HG03565 (cell line): ENCODE measurements around the gene COL4A1.

Experiments used
- ATAC-seq: cut with Tn5 transposase; IDR thresholded peaks from one replicate; pipeline ENCODE4 v1.9.1; 2021; ENCODE audit warnings: mild to moderate bottlenecking, moderate library complexity; ENCODE audit not compliant: unreplicated experiment

COL4A1 gene

DNA sequence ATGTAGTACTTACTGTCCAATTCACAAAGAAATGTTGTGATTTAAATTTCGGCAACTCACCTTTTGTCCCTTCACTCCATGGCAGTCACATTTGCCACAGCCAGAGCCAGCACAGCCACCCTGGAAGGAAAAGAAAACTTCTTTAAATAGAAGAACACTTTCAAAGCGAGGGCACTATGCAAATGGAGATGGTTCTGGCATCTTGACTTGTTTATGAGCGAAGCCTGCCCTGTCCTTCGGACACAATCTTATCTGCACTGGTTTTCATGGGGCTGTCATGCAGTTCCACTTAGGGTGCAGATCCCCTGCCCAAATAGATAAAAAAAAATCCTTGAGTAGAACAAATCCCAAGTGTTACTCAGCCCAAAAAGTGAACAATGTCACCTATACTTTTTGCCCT is 64.3 kb downstream of the COL4A1 start:
- no peak for ATAC-seq

- ATAC-seq: no peak
Measured at GRCh38 chr13:110240943-110241342, 66.0 kb downstream of the COL4A1 start.

DNA sequence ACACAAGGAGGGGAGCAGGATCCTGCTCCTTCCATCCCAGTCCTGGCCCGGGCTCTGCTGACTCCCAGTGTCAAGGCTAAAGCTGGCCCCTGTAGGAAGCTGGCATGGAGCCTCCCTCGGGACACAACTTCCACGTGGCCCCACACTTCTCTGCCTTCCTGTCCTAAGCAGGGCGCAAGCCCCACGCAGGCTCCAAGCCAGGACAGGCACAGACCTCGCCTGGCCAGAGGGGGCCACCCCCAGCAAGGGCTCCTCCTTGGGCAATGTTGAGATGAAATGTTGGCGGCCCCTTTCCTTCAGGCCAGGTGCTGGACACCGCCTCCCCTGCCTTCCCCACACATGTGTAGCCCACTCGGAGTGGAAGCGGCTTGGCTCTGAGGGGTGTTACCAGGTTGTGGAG is 66.6 kb downstream of the COL4A1 start:
- no peak for ATAC-seq

DNA sequence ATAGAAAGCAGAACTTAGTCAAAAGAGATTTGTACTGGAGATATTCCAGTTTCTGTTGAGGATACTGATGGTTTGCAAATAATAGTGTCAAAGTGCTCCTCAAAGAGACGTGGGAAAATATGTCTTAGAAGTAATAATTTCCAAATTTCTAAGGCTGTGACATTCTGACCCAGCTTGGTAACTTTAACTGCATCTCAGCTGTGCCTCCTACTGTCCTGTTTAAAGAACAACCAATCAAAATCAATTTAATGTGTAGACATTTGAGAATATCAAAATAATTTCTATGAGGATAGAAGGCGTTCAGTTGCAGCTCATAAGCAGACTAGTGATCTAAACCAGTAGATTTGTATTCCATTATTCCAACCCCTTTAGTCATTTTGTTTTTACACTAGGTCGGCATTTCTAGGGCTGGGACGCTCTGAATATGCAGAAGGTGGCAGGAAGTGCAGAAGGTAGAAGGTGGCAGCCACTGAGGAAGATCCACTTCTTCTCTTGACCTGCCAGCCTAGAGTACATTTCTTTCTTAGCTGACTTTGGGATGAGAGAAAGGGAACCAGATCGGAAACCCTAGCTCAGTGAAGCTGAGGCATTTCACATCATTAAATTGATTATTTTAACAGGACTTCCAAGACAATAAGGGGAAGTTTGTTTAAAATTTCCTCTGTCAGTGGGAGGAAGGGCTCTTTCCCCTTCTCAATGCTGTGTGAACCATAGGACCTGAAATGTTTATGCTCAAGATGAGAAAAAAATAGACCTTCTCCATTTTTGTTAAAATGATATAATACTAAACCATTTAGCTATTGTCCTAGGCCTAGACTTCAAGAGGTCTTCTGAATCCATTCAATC is 67.5 kb downstream of the COL4A1 start:
- no peak for ATAC-seq

DNA sequence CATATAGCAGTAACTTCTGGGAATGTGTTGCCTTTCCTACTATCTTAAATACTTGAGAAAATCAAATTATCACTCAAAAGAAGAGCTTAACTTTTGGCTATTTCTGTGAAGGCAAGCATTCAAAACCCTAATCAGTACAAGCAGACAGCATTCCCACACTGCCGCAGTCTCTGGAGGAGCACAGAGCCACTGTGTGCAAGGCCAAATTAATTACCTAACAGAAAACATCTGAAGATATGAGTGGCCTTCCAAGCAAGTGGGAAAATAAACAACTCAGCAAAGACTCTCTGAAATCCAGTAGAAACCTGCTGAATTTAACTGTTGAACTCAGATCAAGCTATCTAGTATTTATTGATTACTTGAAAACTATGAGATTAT is 68.2 kb downstream of the COL4A1 start:
- no peak for ATAC-seq

- no peak for ATAC-seq
Measured at GRCh38 chr13:110237875-110238817, 68.8 kb downstream of the COL4A1 start.

GRCh38 chr13:110236831-110237261 is 70.1 kb downstream of the COL4A1 start:
- ATAC-seq: no peak

DNA sequence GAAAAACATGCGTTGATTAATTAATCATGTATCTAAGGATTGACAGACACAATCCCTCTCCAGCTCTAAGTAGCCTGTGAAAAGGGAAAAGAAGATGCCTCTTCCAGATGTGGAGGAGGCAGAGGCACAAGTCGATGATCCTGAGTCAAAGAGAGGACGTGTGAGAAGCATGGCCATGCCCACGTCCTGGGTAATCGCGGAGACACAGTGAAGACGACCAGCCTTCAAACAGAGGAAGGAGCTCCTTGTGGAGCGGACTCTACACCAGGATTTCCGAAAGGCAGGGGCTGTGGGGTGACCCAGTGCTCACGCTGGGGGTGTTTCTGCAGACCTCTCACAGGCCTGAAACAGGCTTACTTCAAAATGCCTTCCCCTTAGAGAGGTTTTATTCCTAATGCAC is 70.5 kb downstream of the COL4A1 start:
- no peak for ATAC-seq

DNA sequence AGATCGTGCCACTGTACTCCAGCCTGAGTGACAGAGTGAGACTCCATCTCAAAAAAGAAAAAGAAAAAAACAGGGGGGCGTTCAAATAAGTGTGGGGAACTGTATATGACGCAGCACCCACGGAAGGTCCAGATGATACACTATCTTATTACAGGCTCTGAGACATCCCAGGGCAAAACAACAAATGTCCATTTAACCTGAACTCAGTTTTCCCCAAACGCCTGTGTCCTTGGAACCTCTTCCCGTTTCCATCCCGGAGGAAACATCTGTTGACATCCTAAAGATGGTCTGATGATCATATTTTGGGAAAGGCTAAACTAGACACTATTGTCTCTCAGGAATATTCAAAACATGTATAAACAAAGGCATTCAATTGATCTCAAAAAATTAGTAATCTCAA is 72.4 kb downstream of the COL4A1 start:
- no peak for ATAC-seq

DNA sequence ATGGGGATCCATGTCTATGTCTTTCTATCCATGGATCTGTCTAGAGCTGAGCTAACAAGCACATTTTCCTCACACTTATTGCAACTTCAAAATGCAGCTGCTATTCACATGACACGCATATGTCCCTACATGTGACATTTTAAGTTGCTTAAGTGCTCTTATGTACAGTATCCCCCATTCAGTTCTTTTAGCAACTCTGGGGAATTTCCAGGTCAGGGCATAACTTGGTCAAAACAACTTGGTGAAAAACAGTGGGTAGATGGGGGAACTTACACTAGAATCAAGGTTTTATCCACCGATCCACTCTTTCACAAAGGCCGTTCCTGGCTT is 73.0 kb downstream of the COL4A1 start:
- ATAC-seq: no peak

DNA sequence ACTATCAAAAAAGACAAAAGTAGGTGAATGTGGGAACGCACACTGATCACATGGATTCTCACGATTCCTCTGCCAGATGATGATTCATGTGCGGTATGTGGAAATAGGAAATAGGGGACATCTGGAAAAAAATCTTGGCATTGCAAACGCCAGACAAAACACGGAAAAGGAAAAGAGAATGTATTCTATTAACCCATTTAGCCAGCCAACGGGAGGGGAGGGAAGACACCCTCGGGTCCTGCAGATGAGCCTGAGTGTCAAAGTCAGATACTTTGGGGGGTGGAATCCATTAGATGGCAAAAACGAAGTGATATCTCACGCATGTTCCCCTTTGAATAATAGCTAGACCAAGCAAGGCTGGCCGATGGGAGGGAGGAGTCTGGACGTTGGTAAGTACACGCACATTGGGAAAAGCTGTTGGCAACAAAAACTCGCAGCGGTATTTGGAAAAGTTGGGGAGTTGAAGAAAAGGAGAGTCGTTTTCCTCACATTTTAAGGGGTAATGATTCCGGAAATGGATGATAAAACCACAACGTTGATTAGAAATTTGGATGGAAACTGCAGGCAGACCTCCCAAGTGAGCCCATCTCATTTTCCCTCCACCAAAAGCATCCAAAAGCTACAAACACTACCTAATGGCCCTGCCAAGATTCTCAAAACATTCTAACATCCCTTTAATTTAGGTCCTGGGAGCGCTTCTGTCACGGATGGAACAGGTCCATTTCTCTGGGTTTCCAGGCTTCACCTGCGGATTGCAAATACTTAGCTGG is 73.6 kb downstream of the COL4A1 start:
- ATAC-seq: no peak

DNA sequence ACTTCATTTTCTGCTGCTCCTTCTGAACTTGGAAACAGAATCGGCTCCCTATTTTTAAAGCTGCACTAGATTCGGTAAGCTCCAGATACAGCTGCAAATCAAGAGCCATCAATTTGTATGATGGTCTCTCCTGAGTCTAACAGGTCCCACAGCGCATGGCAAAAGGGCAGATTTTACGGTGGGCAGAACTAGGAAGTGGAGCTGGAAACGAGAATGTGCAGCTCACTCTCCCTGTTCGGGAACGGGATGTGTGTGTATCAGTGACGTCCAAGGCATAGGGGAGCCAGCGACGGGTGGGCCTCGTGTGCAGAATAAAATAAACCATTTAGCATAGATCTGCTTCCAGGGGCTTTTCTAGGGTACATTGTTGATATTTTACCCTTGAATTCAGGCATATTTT is 74.2 kb downstream of the COL4A1 start:
- no peak for ATAC-seq

GRCh38 chr13:110232142-110232541 is 74.8 kb downstream of the COL4A1 start:
- ATAC-seq: no peak

DNA sequence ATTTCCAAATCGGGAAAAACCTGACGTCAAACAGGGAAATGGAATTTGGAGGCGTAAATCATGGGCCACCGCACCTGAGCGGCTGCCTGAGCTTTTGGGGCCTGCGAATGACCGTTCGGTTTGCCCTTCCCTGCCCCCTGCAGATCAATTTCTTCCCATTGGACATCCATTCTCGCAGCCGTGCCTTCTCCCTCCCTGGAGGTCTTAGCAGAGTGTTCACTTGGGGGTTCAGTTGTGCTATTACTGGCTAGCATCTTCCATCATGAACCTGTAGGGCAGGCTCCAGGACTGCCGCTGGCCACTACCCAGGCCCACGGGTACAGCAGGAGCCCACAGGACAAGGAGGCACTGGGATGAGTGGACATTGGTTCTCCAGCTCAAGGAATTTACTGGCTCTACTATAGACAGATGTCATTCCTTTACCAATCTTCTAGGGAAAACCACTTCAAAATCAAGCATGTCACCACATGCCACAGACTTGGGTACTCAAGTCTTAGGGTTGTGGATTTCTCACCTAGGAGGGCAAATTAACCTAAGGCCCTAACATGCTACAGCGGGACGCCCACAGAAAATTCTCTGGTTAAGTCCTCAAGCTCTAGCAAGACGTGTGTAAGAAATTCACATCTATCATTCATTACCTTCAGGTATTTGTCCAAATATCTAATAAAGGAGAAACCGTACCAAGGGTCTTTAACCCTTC is 75.5 kb downstream of the COL4A1 start:
- no peak for ATAC-seq

GRCh38 chr13:110230661-110231347 is 76.2 kb downstream of the COL4A1 start:
- ATAC-seq: no peak

- ATAC-seq: no peak
Measured at GRCh38 chr13:110229905-110230563, 76.9 kb downstream of the COL4A1 start.

- ATAC-seq: no peak
Measured at GRCh38 chr13:110228936-110229904, 77.7 kb downstream of the COL4A1 start.

DNA sequence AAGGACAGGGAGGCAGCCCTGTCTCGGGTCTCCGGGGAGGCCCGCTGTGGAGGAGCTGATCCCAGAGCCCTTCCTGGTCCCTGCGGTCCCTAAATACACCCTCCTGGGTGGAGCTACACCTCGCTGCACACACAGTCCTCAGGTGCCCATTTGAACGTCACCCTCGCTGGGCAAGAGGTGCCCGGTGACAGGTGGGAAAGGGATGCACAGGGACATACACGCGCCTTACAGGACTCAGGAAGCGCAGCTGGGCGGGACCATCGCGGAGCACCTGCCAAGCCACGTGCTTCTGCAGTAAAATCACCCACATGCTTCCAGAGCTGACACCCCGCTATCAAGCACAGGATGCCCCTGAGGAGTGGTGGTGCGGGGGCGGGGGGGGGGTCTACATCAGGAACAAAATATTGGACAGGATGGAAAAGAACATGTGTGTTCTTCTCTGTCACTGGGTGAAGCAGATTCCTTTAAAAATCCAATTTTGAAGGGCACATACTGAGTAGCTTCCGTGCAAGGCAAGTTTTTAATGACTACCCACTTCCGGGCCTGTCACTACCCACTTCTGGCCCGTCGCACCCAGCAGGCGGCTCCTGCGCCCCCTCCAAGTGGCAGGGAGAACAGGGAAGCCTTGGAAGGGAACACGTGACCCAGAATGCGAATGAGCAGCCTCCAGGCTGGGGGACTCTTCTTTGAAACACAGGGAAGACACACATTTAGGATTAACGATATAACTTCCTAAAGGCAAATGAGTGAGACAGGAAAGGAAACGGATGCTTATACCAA is 78.9 kb downstream of the COL4A1 start:
- no peak for ATAC-seq
